Peyer's patch (tissue), 4 donors: ENCODE results near the gene RMC1.

ENCODE experiments used
- CTCF ChIP-seq, 6 experiments: fragments of 450-650 bp in 4 of 6; fragments of 200-600 bp in 2 of 6; sonication (generic) in 1 of 6; IDR thresholded peaks; one replicate each; pipeline ENCODE4 v1.5.1; 2017 to 2019; ENCODE audit warnings: antibody characterized with exemption in 6 of 6, mild to moderate bottlenecking in 3 of 6, moderate library complexity in 1 of 6
- POLR2A ChIP-seq, 2 donors: fragments of 450-650 bp; IDR thresholded peaks; one replicate each; pipeline ENCODE4 v1.5.1; 2017; ENCODE audit warnings: antibody characterized with exemption in 2 of 2, mild to moderate bottlenecking in 2 of 2, moderate library complexity in 2 of 2

- TF ChIP-seq CTCF (IDR thresholded peaks at IDR 0.05), result no peak
- no peak for TF ChIP-seq POLR2A (IDR thresholded peaks at IDR 0.05)
Measured at GRCh38 chr18:23453680-23454058, 49.6 kb upstream of the RMC1 start.
